Thyroid gland (tissue), 4 donors: ENCODE results near the gene CCL7. TPM values are rescaled to one million over a fixed set of nuclear protein-coding genes. Genes with fewer than 3 reads are reported as not detected.

Source experiments
- DNase-seq, 2 donors: peaks; one replicate each; pipeline ENCODE4 v3.0.0-alpha.2; 2019
- H3K27ac ChIP-seq, 3 donors: fragments of 200-600 bp; sonication (generic); 1 replicate in 2 of 3; 2 replicates in 1 of 3; pipeline ENCODE4 v1.5.1; 2016 to 2019; ENCODE audit warnings: mild to moderate bottlenecking in 1 of 3, moderate library complexity in 1 of 3
- H3K27me3 ChIP-seq: fragments of 200-600 bp; sonication (generic); one replicate; pipeline ENCODE4 v1.5.1; 2019
- H3K36me3 ChIP-seq, 2 donors: fragments of 200-600 bp; sonication (generic); one replicate each; pipeline ENCODE4 v1.5.1; 2016 to 2019
- H3K4me1 ChIP-seq, 2 donors: fragments of 200-600 bp; sonication (generic); one replicate each; pipeline ENCODE4 v1.5.1; 2017 to 2019
- H3K4me3 ChIP-seq, 3 donors: fragments of 200-600 bp; sonication (generic); replicated peaks in 1 of 3; 1 replicate in 2 of 3; 2 replicates in 1 of 3; pipeline ENCODE4 v1.5.1; 2016; ENCODE audit warnings: mild to moderate bottlenecking in 1 of 3
- H3K9me3 ChIP-seq: fragments of 200-600 bp; sonication (generic); one replicate; pipeline ENCODE4 v1.5.1; 2017
- POLR2A ChIP-seq, 2 donors: fragments of 450-650 bp; IDR thresholded peaks; one replicate each; pipeline ENCODE4 v1.6.1; 2017; ENCODE audit warnings: antibody characterized with exemption in 2 of 2, mild to moderate bottlenecking in 2 of 2, moderate library complexity in 1 of 2
- WGBS, 2 donors: methylation state at CpG; one replicate each; pipeline ENCODE4 v1.1.5; 2017; 5-methylcytosine and 5-hydroxymethylcytosine counted together
- intact Hi-C: fragments of 100-400 bp; cut with DNase I; formaldehyde crosslinking; loops from one replicate; pipeline ENCODE4 v1.15.1; 2023
- total RNA-seq, 4 donors: library from RNA; depleted of rRNA; stranded (reverse); fragments of >200 nt; gene quantifications; one replicate each; pipeline ENCODE4 v1.2.3, GENCODE V29; 2016
- TF ChIP-seq, protein P1 (sequence below), 6 experiments: fragments of 200-600 bp in 3 of 6; fragments of 450-650 bp in 3 of 6; sonication (generic) in 3 of 6; IDR thresholded peaks; one replicate each; pipeline ENCODE4 v1.5.1; 2016 to 2019; ENCODE audit warnings: antibody characterized with exemption in 6 of 6, mild to moderate bottlenecking in 2 of 6, inconsistent platforms in 1 of 6, moderate library complexity in 1 of 6

The CCL7 gene
- not detected for total RNA-seq

DNA sequence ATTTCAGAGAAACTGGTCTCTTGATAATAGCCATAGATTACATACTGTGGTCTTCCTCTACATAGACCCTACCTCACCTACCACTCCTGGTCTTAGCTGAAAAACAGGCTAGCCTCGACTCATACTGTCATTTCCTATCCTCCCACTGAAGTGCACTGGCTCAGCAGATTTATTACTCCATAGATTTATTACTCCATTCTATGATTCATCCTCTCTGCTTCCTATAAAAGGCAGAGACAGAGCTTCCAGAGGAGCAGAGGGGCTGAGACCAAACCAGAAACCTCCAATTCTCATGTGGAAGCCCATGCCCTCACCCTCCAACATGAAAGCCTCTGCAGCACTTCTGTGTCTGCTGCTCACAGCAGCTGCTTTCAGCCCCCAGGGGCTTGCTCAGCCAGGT is at the start of gene CCL7:
Gene CCL7 (plus strand): TSS at position 253 of the 400 bp plus-strand sequence. CDS start 70 bp downstream, at position 323.
- WGBS, 2 donors = 53 to 59% methylated on average over 1 of the region's 1 CpG
- Histone ChIP-seq H3K27ac (no peak within 1 kb of the TSS), H3K4me3 (no peak within 1 kb of the TSS), H3K27me3 (no peaks in the 10 kb centered on the region), H3K36me3 (no peaks in the 10 kb centered on the region), H3K9me3 (no peaks in the 10 kb centered on the region), H3K4me1 (no peaks in the 10 kb centered on the region)
- DNase-seq = no peak
- intact Hi-C loops = no loop called here
- no peak for TF ChIP-seq POLR2A (IDR thresholded peaks at IDR 0.05)
- TF ChIP-seq, protein P1, sequence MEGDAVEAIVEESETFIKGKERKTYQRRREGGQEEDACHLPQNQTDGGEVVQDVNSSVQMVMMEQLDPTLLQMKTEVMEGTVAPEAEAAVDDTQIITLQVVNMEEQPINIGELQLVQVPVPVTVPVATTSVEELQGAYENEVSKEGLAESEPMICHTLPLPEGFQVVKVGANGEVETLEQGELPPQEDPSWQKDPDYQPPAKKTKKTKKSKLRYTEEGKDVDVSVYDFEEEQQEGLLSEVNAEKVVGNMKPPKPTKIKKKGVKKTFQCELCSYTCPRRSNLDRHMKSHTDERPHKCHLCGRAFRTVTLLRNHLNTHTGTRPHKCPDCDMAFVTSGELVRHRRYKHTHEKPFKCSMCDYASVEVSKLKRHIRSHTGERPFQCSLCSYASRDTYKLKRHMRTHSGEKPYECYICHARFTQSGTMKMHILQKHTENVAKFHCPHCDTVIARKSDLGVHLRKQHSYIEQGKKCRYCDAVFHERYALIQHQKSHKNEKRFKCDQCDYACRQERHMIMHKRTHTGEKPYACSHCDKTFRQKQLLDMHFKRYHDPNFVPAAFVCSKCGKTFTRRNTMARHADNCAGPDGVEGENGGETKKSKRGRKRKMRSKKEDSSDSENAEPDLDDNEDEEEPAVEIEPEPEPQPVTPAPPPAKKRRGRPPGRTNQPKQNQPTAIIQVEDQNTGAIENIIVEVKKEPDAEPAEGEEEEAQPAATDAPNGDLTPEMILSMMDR (IDR thresholded peaks at IDR 0.05) = no peak

DNA sequence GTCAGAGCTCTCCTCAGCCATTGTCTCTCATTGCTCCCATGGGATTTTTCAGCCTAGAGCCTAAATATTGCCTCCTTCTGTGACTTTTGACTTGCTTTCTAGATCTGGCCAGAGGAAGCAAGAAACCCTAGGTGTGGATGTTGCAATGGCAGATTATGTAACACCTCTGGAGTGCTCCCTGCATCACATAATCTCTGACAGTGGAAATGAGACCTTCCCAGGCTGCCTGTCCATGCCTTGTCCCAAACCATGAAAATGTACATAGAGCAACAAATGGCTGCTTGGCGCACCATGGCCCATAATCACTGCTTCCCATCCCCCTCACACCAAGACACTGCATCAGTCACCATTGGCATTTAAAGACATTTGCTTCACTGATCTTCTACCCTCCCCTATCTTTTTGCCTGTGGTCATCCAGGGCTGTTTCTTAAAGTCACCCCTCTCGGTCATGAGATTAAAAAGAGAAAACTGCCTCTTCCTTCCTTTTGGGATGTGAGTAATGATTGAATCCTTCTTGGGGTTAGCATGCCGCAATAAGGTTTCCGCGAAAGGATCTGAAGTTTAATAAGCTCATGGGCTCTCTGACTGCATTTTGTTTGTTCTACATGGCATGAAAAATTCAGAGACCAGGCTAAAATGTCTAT is 49.1 kb upstream of the CCL7 start:
- 88 to 97% methylated on average over 5 of the region's 5 CpGs for WGBS, 2 donors
- intact Hi-C loops = no loop called here
- Histone ChIP-seq H3K27ac (no peak overlapping the region), H3K4me1 (peaks cover 2 to 3% of the 10 kb centered on the region in 2 donors), H3K36me3 (no peaks in the 10 kb centered on the region), H3K27me3 (no peaks in the 10 kb centered on the region), H3K9me3 (no peaks in the 10 kb centered on the region), H3K4me3 (no peak overlapping the region)
- TF ChIP-seq, protein P1 (IDR thresholded peaks at IDR 0.05) = no peak
- TF ChIP-seq POLR2A (IDR thresholded peaks at IDR 0.05) = no peak
- no peak for DNase-seq

DNA sequence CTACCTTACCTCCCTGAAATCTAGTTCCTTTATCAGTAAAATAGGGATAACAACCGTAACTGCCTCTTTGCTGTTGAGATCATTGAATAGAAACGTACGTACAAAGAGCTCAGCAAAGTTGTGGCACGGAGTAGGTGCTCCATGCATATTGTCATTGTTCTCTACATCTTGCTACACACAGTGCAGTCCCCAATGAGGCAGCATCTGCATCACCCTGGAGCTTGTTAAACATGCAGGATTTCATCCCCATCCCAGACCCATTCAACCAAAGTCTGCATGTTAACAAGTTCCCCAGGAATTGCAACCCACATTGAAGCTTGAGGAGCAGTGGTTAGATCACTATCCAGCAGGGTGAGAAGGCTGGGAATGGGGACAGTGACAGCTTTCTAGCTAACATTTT is 48.6 kb upstream of the CCL7 start:
- H3K4me1 ChIP-seq = peaks cover 7 to 8% of the 10 kb centered on the region in 2 donors
- 92 to 97% methylated on average over 4 of the region's 4 CpGs for WGBS, 2 donors
- H3K9me3 ChIP-seq = no peaks in the 10 kb centered on the region
- TF ChIP-seq POLR2A (IDR thresholded peaks at IDR 0.05) = no peak
- TF ChIP-seq, protein P1 (IDR thresholded peaks at IDR 0.05) = no peak
- H3K27me3 ChIP-seq = no peaks in the 10 kb centered on the region
- H3K36me3 ChIP-seq = no peaks in the 10 kb centered on the region
- no peak for DNase-seq
- intact Hi-C loops = no loop called here
- H3K4me3 ChIP-seq = no peak overlapping the region
- H3K27ac ChIP-seq = no peak overlapping the region

DNA sequence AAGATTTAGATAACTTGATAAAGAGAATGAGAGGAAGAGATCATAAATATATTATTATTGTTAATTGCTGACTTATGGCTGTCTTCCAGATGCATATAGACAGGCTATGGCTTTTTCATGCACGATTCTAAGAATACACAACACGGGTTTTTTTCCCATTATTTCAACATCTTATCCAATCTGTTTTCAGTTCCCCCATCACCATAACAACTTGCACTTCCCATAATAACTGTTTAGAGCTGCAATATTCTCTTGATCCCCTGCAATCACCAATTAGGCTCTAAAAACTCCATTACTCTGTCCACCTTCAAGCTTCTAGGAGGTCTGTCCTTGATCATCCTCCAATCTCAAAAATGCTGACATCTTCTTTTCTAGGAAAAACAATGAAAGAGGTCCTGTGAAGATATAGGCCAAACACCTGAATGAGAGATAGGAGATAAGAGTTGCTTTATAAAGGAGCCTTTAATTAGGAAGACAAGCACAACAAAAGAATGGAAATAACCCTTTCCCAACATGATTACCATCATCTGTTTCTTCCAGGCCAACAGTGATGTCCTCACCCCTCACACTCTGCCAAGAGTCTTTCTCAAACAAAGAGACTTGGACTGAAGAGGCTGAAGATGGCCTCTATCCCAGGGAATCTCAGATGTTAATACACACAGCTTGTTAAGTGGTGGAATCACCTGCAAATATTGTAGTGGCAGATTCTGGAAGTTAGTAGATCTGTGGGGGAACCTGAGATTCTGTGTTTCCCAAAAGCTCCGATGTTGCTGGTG is 47.1 kb upstream of the CCL7 start:
- H3K9me3 ChIP-seq = no peaks in the 10 kb centered on the region
- H3K4me3 ChIP-seq = no peak overlapping the region
- whole genome bisulfite sequencing, 2 donors = 83 to 86% methylated on average over 3 of the region's 3 CpGs
- H3K36me3 ChIP-seq = no peaks in the 10 kb centered on the region
- intact Hi-C loops = no loop called here
- TF ChIP-seq, protein P1 (IDR thresholded peaks at IDR 0.05) = no peak
- TF ChIP-seq POLR2A (IDR thresholded peaks at IDR 0.05) = no peak
- H3K27ac ChIP-seq = no peak overlapping the region
- H3K4me1 ChIP-seq = peaks cover 11 to 23% of the 10 kb centered on the region in 2 donors
- no peaks in the 10 kb centered on the region for H3K27me3 ChIP-seq
- no peak for DNase-seq

DNA sequence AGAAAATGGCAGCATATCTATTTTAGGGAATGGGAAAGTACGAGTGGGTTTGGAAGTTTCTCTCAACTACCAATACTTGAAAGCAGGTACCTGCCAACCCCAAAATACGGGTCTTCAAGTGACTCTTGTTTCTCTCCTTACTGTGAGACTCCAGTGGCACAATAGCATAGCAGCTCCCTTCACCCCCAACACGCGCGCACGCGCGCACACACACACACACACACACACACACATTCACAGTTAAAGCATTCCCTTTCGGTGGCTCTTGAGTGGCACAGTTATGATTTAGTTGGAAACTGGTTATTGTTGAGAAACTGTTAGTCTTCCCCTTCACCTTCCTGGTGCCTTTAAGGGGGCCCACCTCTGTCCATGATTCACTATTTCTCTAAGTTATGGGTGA is 45.0 kb upstream of the CCL7 start:
- DNase-seq = no peak
- H3K36me3 ChIP-seq = no peaks in the 10 kb centered on the region
- H3K27ac ChIP-seq = no peak overlapping the region
- peaks cover 11 to 23% of the 10 kb centered on the region in 2 donors for H3K4me1 ChIP-seq
- WGBS, 2 donors = 80 to 90% methylated on average over 9 of the region's 9 CpGs
- H3K9me3 ChIP-seq = no peaks in the 10 kb centered on the region
- no peak overlapping the region for H3K4me3 ChIP-seq
- H3K27me3 ChIP-seq = no peaks in the 10 kb centered on the region
- intact Hi-C loops = no loop called here
- TF ChIP-seq POLR2A (IDR thresholded peaks at IDR 0.05) = no peak
- TF ChIP-seq, protein P1 (IDR thresholded peaks at IDR 0.05) = no peak
